ENCODE results near the gene PTCD2. TPM values are rescaled to one million over a fixed set of nuclear protein-coding genes. Genes with fewer than 3 reads are reported as not detected.

PTCD2 gene
- total RNA-seq, 1 experiment from 2014 or later: 24.9 TPM

GRCh38 chr5:72330712-72331111 is 10.5 kb downstream of the PTCD2 start:
- H3K36me3 ChIP-seq (ENCODE audit: insufficient read depth, low read length): peaks cover 73% of the 10 kb centered on the region
- H2AFZ ChIP-seq (ENCODE audit: low read length): no peak overlapping the region
- H3K4me1 ChIP-seq (ENCODE audit: low read length): no peaks in the 10 kb centered on the region

DNA sequence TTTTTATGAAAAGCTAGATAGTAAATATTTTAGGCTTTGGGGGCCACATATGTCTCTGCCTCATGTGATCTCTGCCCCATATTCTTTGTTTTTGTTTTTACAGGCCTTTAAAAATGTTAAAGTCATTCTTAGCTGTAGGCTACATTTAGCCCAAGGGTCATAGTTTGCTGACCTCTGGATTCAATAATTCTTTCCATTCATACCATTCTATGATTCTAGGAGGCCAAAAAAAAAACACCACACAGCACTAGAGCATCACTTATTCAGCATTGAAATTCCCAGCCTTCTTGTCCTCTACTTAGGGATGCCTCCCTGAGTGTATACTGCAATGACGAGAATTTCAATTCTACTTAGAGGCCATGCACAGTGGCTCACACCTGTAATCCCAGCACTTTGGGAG is 17.0 kb downstream of the PTCD2 start:
- Histone ChIP-seq H3K4me2 (ENCODE audit: low read depth, low read length, poor library complexity, severe bottlenecking) (no peak overlapping the region), H3K9ac (ENCODE audit: low read length) (no peak overlapping the region), H3K9me3 (ENCODE audit: low read length) (no peaks in the 10 kb centered on the region), H3K27ac (ENCODE audit: low read length) (no peak overlapping the region), H3K4me3 (ENCODE audit: low read length) (no peak overlapping the region), H3K9me2 (replicated peaks; ENCODE audit: insufficient read depth, low read length) (no peaks in the 10 kb centered on the region), H3K36me3 (ENCODE audit: insufficient read depth, low read length) (peaks cover 66% of the 10 kb centered on the region), H4K20me1 (ENCODE audit: insufficient read depth, low read depth, low read length) (no peaks in the 10 kb centered on the region), H2AFZ (ENCODE audit: low read length) (no peak overlapping the region), H3K27me3 (ENCODE audit: low read length) (no peaks in the 10 kb centered on the region), H3K79me2 (ENCODE audit: low read length) (peaks cover 42% of the 10 kb centered on the region), H3K4me1 (ENCODE audit: low read length) (no peaks in the 10 kb centered on the region)
- DNase-seq: no peak

More at GRCh38 chr5:72330712-72331111, 10.5 kb downstream of the PTCD2 start:
- Histone ChIP-seq H3K9me3 (ENCODE audit: low read length) (no peaks in the 10 kb centered on the region), H3K9ac (ENCODE audit: low read length) (no peak overlapping the region), H3K4me3 (ENCODE audit: low read length) (no peak overlapping the region), H3K9me2 (replicated peaks; ENCODE audit: insufficient read depth, low read length) (no peaks in the 10 kb centered on the region), H4K20me1 (ENCODE audit: insufficient read depth, low read depth, low read length) (no peaks in the 10 kb centered on the region), H3K27ac (ENCODE audit: low read length) (no peak overlapping the region), H3K27me3 (ENCODE audit: low read length) (no peaks in the 10 kb centered on the region), H3K79me2 (ENCODE audit: low read length) (peaks cover 64% of the 10 kb centered on the region), H3K4me2 (ENCODE audit: low read depth, low read length, poor library complexity, severe bottlenecking) (no peak overlapping the region)
- DNase-seq: no peak

- Histone ChIP-seq H3K9me3 (ENCODE audit: low read length) (no peaks in the 10 kb centered on the region), H3K79me2 (ENCODE audit: low read length) (peaks cover 32% of the 10 kb centered on the region), H3K4me2 (ENCODE audit: low read depth, low read length, poor library complexity, severe bottlenecking) (no peak overlapping the region), H3K9ac (ENCODE audit: low read length) (no peak overlapping the region), H3K27me3 (ENCODE audit: low read length) (no peaks in the 10 kb centered on the region), H3K4me3 (ENCODE audit: low read length) (no peak overlapping the region), H2AFZ (ENCODE audit: low read length) (no peak overlapping the region), H3K36me3 (ENCODE audit: insufficient read depth, low read length) (peaks cover 65% of the 10 kb centered on the region), H3K27ac (ENCODE audit: low read length) (no peak overlapping the region), H3K9me2 (replicated peaks; ENCODE audit: insufficient read depth, low read length) (no peaks in the 10 kb centered on the region), H4K20me1 (ENCODE audit: insufficient read depth, low read depth, low read length) (no peaks in the 10 kb centered on the region), H3K4me1 (ENCODE audit: low read length) (no peaks in the 10 kb centered on the region)
- DNase-seq: no peak
These were observed 18.6 kb downstream of the PTCD2 start for GRCh38 chr5:72338689-72339209.

DNA sequence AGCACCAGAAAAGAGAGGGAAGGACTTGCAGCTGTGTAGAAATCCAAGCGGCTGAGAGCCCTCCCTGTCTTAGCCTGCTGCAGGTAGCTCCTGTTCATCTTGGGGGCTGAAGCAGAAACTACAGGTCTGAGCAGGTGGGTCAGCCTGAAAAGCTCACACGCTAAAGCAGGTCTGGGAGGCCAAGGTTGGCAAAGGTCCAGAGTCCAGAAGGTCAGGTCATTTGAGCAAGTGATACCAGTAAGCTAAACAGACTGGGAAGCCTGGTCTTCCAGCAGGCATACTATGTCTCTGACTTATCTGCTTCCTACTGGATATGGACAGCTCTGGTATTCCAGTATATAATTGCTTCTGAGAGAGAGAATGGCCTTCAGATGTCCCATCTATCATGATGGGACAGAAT is 26.2 kb downstream of the PTCD2 start:
- H3K27me3 ChIP-seq (ENCODE audit: low read length): no peaks in the 10 kb centered on the region
- H3K9ac ChIP-seq (ENCODE audit: low read length): no peak overlapping the region
- H3K4me1 ChIP-seq (ENCODE audit: low read length): no peaks in the 10 kb centered on the region
- H3K36me3 ChIP-seq (ENCODE audit: insufficient read depth, low read length): peaks cover 47% of the 10 kb centered on the region
- no peak overlapping the region for H2AFZ ChIP-seq (ENCODE audit: low read length)
- no peak overlapping the region for H3K27ac ChIP-seq (ENCODE audit: low read length)
- no peaks in the 10 kb centered on the region for H4K20me1 ChIP-seq (ENCODE audit: insufficient read depth, low read depth, low read length)
- H3K9me3 ChIP-seq (ENCODE audit: low read length): no peaks in the 10 kb centered on the region
- no peak overlapping the region for H3K4me2 ChIP-seq (ENCODE audit: low read depth, low read length, poor library complexity, severe bottlenecking)
- no peak overlapping the region for H3K4me3 ChIP-seq (ENCODE audit: low read length)
- no peaks in the 10 kb centered on the region for H3K9me2 ChIP-seq (replicated peaks; ENCODE audit: insufficient read depth, low read length)
- DNase-seq: no peak
- H3K79me2 ChIP-seq (ENCODE audit: low read length): peaks cover 4% of the 10 kb centered on the region; the same call in 1 of the 2 replicates

DNA sequence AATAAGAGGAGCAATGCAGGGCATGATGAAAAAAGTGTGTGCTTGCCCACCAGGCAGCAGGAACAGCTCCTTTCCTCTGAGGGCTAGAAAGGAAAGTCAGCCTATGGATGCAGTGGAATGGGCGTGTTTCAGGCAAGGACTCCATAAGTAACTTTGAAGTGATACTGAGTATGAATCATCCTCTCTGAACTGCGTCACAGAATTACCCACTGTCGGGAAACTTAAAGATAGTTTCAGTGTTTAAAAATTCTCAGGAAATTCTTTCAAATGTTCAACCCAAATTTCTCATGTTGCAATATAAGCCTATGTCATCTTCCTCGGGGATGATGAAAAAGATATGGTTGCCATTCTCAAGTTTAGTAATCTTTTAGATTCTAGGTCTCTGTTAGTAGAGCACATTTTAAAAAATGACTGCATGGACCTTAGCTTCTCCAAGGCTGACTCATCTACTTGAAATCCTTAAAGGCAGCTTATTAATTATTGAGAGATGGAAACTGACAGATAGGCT is 27.7 kb downstream of the PTCD2 start:
- DNase-seq: no peak
- Histone ChIP-seq H3K27me3 (ENCODE audit: low read length) (no peaks in the 10 kb centered on the region), H3K9me2 (replicated peaks; ENCODE audit: insufficient read depth, low read length) (no peaks in the 10 kb centered on the region), H3K27ac (ENCODE audit: low read length) (no peak overlapping the region), H3K36me3 (ENCODE audit: insufficient read depth, low read length) (peaks cover 40% of the 10 kb centered on the region), H3K4me1 (ENCODE audit: low read length) (no peaks in the 10 kb centered on the region), H3K4me2 (ENCODE audit: low read depth, low read length, poor library complexity, severe bottlenecking) (no peak overlapping the region), H2AFZ (ENCODE audit: low read length) (no peak overlapping the region), H3K9ac (ENCODE audit: low read length) (no peak overlapping the region), H4K20me1 (ENCODE audit: insufficient read depth, low read depth, low read length) (no peaks in the 10 kb centered on the region), H3K9me3 (ENCODE audit: low read length) (no peaks in the 10 kb centered on the region), H3K4me3 (ENCODE audit: low read length) (no peak overlapping the region), H3K79me2 (ENCODE audit: low read length) (no peaks in the 10 kb centered on the region)

DNA sequence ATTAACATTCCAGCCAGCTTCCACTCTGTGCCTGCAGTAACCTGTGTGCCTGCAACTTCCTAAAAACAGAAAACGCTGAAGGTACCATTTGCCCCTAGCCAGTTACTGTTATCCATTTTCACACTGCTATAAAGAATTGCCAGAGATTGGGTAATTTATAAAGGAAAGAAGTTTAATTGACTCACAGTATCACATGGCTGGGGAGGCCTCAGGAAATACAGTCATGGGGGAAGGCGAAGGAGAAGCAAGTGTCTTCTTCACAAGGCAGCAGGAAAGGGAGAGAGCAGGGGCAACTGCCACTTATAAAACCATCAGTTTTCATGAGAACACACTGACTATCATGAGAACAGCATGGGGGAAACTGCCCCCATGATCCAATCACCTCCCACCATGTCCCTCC is 31.2 kb downstream of the PTCD2 start:
- Histone ChIP-seq H3K27me3 (ENCODE audit: low read length) (no peaks in the 10 kb centered on the region), H3K27ac (ENCODE audit: low read length) (no peak overlapping the region), H3K36me3 (ENCODE audit: insufficient read depth, low read length) (peaks cover 35% of the 10 kb centered on the region), H3K9ac (ENCODE audit: low read length) (no peak overlapping the region), H3K4me1 (ENCODE audit: low read length) (no peaks in the 10 kb centered on the region), H3K9me2 (replicated peaks; ENCODE audit: insufficient read depth, low read length) (no peaks in the 10 kb centered on the region), H3K4me2 (ENCODE audit: low read depth, low read length, poor library complexity, severe bottlenecking) (no peak overlapping the region), H3K79me2 (ENCODE audit: low read length) (no peaks in the 10 kb centered on the region), H3K9me3 (ENCODE audit: low read length) (no peaks in the 10 kb centered on the region), H4K20me1 (ENCODE audit: insufficient read depth, low read depth, low read length) (no peaks in the 10 kb centered on the region), H2AFZ (ENCODE audit: low read length) (no peak overlapping the region), H3K4me3 (ENCODE audit: low read length) (no peak overlapping the region)
- no peak for DNase-seq

DNA sequence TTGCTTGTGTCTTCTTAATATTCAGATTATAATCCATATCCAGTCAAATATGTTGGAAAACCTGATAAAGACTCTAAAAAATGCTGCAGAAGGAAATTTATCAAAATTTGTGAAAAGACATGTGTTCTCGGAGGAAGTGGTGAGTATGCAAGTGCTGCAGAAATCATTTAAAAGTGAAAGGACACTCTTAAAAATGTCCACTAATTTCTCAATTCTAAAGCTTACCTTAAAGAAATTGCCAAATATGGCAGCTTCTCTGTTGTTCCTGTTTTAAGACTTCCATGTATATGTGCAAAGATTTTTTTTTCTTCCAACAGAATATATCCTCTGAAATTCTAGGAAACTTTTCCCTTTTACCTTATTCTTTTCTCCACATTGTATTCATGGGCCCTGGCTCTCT is 32.4 kb downstream of the PTCD2 start:
- Histone ChIP-seq H3K4me3 (ENCODE audit: low read length) (no peak overlapping the region), H3K4me1 (ENCODE audit: low read length) (no peaks in the 10 kb centered on the region), H3K79me2 (ENCODE audit: low read length) (no peaks in the 10 kb centered on the region), H2AFZ (ENCODE audit: low read length) (no peak overlapping the region), H3K27ac (ENCODE audit: low read length) (no peak overlapping the region), H3K9me2 (replicated peaks; ENCODE audit: insufficient read depth, low read length) (no peaks in the 10 kb centered on the region), H3K36me3 (ENCODE audit: insufficient read depth, low read length) (peaks cover 29% of the 10 kb centered on the region; the same call in 1 of the 2 replicates), H3K9ac (ENCODE audit: low read length) (no peak overlapping the region), H3K27me3 (ENCODE audit: low read length) (no peaks in the 10 kb centered on the region), H3K9me3 (ENCODE audit: low read length) (no peaks in the 10 kb centered on the region), H4K20me1 (ENCODE audit: insufficient read depth, low read depth, low read length) (no peaks in the 10 kb centered on the region), H3K4me2 (ENCODE audit: low read depth, low read length, poor library complexity, severe bottlenecking) (no peak overlapping the region)
- no peak for DNase-seq

DNA sequence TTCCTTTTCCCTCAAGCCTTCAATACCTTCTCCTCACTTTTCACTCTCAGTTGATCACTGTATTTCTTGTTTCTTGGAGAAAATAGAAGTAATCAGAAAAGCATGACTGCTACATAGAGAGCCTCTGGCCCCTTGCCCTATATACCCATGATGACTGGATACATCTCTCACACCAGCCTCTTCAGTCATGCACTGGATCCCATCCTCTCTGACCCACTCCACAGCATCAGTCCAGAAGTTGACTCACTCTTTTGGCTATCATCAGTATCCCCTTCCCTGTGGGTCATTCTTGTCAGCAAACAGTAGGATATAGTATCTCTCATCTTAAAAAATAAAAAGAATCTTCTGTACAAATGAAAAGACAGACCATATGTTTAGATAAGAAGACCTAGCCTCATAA is 32.9 kb downstream of the PTCD2 start:
- H3K79me2 ChIP-seq (ENCODE audit: low read length): no peaks in the 10 kb centered on the region
- H3K36me3 ChIP-seq (ENCODE audit: insufficient read depth, low read length): peaks cover 25% of the 10 kb centered on the region; the same call in 1 of the 2 replicates
- no peak overlapping the region for H3K9ac ChIP-seq (ENCODE audit: low read length)
- DNase-seq: no peak
- H2AFZ ChIP-seq (ENCODE audit: low read length): no peak overlapping the region
- no peaks in the 10 kb centered on the region for H3K27me3 ChIP-seq (ENCODE audit: low read length)
- H3K4me2 ChIP-seq (ENCODE audit: low read depth, low read length, poor library complexity, severe bottlenecking): no peak overlapping the region
- no peaks in the 10 kb centered on the region for H3K9me3 ChIP-seq (ENCODE audit: low read length)
- H3K9me2 ChIP-seq (replicated peaks; ENCODE audit: insufficient read depth, low read length): no peaks in the 10 kb centered on the region
- H3K4me3 ChIP-seq (ENCODE audit: low read length): no peak overlapping the region
- H4K20me1 ChIP-seq (ENCODE audit: insufficient read depth, low read depth, low read length): no peaks in the 10 kb centered on the region
- H3K4me1 ChIP-seq (ENCODE audit: low read length): no peaks in the 10 kb centered on the region
- no peak overlapping the region for H3K27ac ChIP-seq (ENCODE audit: low read length)
